ENCODE measurements around the gene TBX2. TPM values are rescaled to one million over a fixed set of nuclear protein-coding genes. Genes with fewer than 3 reads are reported as not detected.

Gene TBX2
- total and polyA plus RNA-seq, 9 donors: 8.9 to 20.4 (median 10.8) TPM

DNA sequence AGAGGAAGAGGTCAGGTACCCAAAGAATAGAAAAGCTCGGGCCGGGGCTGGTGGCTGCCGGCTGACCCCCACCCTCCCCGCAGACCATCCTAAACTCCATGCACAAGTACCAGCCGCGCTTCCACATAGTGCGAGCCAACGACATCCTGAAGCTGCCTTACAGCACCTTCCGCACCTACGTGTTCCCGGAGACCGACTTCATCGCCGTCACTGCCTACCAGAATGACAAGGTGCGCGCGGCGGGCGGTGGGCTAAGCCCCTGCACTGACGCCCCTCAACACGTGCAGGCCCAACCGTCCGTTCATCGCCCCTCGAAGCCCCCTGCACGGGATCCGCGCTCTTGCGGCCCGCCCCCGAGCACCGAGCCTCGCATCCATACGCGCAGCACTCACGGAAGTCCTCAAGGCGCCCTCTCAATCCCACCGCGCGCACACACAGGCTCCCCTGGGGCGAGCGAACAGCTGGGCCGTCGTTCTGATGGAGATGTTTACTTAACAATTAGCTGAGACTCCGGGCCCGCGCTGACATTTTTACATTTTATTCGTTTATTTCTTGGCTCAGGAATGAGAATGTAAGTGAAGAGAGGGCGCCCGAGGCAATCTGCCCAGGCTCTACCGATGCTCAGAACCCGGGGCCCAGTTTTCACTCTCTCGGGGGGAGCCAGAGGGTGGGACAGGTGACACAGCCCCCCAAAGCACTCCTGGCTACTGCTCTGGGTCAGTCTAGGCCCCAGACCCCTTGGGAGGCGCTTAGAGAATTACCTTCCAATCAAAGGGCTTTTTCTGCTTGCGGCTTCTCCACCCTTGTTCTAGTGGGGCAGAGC lies 3.5 kb downstream of the TBX2 start:
- Histone ChIP-seq H3K27ac (ENCODE audit: low read length) (peak overlapping the region; percentile 21), H3K4me3 (ENCODE audit: low read length) (peak overlapping the region; percentile 3), H3K36me3 (ENCODE audit: control insufficient read depth, insufficient read depth, low read length) (peaks cover 7% of the 10 kb centered on the region), H3K9me3 (replicated peaks; ENCODE audit: control insufficient read depth, low read depth, low read length) (no peaks in the 10 kb centered on the region), H3K4me1 (ENCODE audit: control insufficient read depth, insufficient read depth, low read length) (peaks cover 47% of the 10 kb centered on the region), H3K27me3 (ENCODE audit: control insufficient read depth, insufficient read depth, low read length) (peaks cover 94% of the 10 kb centered on the region)
- no peak for DNase-seq
- 34% methylated on average over 40 of the region's 55 CpGs for WGBS (ENCODE audit: insufficient coverage)

DNA sequence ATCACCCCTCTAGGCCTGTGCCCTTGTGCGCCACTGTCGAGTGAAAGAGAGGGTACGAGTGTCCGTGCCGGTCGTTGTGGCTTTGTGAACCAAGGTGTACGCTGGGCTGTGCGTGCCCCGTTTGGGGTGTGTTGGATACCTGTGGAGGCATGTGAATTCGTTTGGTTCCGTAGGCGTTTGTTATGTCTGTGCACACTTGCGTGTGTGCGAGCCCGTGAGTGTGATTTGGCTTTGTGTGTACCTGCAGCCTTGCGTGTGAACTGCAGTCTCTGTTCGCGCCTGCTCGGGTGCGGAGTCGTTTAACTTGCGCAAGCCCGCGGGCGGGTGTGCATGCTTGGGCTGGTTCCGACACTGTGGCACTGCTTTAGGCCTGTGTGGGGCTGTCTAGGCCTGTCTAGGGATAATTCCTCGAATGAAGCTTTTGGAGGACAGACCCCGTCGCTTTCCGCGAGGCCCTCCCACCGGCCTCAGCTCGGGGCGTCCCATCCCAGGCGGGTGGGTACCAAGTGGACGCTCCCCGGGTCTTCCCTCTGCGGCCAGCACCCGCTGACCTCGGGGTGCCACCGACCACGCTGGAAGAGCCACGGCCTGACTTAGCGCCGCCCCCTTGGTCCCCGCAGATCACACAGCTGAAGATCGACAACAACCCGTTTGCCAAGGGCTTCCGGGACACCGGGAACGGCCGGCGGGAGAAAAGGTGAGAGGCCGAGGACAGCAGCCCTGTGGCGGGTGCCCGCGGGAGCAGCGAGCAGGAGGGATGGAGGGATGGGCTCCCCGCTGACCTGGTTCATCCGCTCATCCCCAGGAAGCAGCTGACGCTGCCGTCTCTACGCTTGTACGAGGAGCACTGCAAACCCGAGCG lies 4.4 kb downstream of the TBX2 start:
- Histone ChIP-seq H3K36me3 (ENCODE audit: control insufficient read depth, insufficient read depth, low read length) (peaks cover 7% of the 10 kb centered on the region), H3K4me3 (ENCODE audit: low read length) (peak overlapping the region; percentile 3), H3K27me3 (ENCODE audit: control insufficient read depth, insufficient read depth, low read length) (peaks cover 94% of the 10 kb centered on the region), H3K4me1 (ENCODE audit: control insufficient read depth, insufficient read depth, low read length) (peaks cover 43% of the 10 kb centered on the region), H3K27ac (ENCODE audit: low read length) (no peak overlapping the region), H3K9me3 (replicated peaks; ENCODE audit: control insufficient read depth, low read depth, low read length) (no peaks in the 10 kb centered on the region)
- DNase-seq: no peak
- WGBS (ENCODE audit: insufficient coverage): 28% methylated on average over 66 of the region's 66 CpGs

DNA sequence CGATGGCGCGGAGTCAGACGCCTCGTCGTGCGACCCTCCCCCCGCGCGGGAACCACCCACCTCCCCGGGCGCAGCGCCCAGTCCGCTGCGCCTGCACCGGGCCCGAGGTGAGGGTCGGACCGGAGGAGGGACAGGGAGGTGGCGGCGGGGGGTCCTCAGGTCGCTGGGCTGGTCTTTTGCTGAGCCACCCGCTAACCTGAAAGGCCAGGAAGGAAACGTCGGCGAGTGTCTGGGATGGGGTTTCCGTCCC lies 4.9 kb downstream of the TBX2 start:
- peak overlapping the region; percentile 20 for H3K27ac ChIP-seq (ENCODE audit: low read length)

DNA sequence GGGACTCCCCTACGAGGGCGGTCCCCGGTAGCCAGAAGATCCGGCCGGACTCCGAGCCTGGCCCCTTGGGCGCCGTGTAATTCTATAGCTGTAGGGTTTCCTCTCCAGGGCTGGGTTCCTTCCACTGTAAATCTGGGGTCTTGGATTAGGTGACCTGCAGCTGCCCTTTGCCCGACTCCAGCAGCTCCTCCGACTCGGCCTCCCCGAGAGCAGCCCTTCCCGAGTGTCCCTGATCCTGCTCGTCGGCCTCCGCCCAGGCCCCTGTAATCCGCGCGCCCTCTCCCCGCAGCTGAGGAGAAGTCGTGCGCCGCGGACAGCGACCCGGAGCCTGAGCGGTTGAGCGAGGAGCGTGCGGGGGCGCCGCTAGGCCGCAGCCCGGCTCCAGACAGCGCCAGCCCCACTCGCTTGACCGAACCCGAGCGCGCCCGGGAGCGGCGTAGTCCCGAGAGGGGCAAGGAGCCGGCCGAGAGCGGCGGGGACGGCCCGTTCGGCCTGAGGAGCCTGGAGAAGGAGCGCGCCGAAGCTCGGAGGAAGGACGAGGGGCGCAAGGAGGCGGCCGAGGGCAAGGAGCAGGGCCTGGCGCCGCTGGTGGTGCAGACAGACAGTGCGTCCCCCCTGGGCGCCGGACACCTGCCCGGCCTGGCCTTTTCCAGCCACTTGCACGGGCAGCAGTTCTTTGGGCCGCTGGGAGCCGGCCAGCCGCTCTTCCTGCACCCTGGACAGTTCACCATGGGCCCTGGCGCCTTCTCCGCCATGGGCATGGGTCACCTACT lies 5.5 kb downstream of the TBX2 start:
- peaks cover 46% of the 10 kb centered on the region for H3K4me1 ChIP-seq (ENCODE audit: control insufficient read depth, insufficient read depth, low read length)
- H3K36me3 ChIP-seq (ENCODE audit: control insufficient read depth, insufficient read depth, low read length): peaks cover 7% of the 10 kb centered on the region
- peak overlapping the region; percentile 3 for H3K4me3 ChIP-seq (ENCODE audit: low read length)
- peak overlapping the region; percentile 20 for H3K27ac ChIP-seq (ENCODE audit: low read length)
- H3K9me3 ChIP-seq (replicated peaks; ENCODE audit: control insufficient read depth, low read depth, low read length): no peaks in the 10 kb centered on the region
- WGBS (ENCODE audit: insufficient coverage): 29% methylated on average over 63 of the region's 71 CpGs
- peaks cover 96% of the 10 kb centered on the region for H3K27me3 ChIP-seq (ENCODE audit: control insufficient read depth, insufficient read depth, low read length)
- DNase-seq: peak; percentile 41

More for the DNA sequence above, 4.9 kb downstream of the TBX2 start:
- DNase-seq: no peak
- no peaks in the 10 kb centered on the region for H3K9me3 ChIP-seq (replicated peaks; ENCODE audit: control insufficient read depth, low read depth, low read length)
- peaks cover 7% of the 10 kb centered on the region for H3K36me3 ChIP-seq (ENCODE audit: control insufficient read depth, insufficient read depth, low read length)
- WGBS (ENCODE audit: insufficient coverage): 8% methylated on average over 22 of the region's 27 CpGs
- H3K27me3 ChIP-seq (ENCODE audit: control insufficient read depth, insufficient read depth, low read length): peaks cover 92% of the 10 kb centered on the region
- peak overlapping the region; percentile 3 for H3K4me3 ChIP-seq (ENCODE audit: low read length)
- peaks cover 42% of the 10 kb centered on the region for H3K4me1 ChIP-seq (ENCODE audit: control insufficient read depth, insufficient read depth, low read length)

DNA sequence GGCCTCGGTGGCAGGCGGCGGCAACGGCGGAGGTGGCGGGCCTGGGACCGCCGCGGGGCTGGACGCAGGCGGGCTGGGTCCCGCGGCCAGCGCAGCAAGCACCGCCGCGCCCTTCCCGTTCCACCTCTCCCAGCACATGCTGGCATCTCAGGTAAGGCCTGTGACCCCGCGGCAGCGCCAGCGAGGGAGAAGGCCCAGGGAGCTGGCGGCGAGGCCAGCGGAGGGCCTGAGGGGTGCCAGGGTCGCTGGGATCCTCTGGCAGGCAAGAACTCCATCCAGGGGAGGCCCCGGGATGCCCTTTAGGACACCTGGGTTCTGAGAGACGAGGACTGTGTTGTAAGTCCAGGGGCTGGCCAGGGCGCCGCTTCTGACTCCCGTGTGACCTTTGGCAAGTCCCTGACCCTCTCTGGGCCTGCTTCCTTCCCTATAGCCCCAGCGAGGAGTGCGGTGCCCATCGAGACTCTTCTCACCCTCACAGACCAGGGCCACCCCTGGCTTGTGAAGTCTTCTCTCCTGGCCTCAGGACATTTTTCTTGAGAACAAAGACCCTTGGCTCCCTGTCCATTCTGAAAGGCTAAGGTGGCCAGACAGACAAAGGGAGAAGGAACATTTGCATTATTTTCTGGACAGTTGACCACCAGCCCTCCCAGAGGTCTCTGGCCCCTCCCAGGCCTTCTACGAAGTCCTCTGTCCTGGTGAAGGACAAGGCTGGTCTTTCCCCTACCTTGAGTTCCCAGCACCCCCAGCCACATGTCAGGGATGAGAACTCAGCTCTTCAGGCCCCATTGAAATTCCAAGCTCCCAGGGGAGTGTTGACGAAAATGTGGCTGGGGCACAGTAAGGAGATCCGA lies 6.3 kb downstream of the TBX2 start:
- H3K9me3 ChIP-seq (replicated peaks; ENCODE audit: control insufficient read depth, low read depth, low read length): no peaks in the 10 kb centered on the region
- peaks cover 48% of the 10 kb centered on the region for H3K4me1 ChIP-seq (ENCODE audit: control insufficient read depth, insufficient read depth, low read length)
- peaks cover 97% of the 10 kb centered on the region for H3K27me3 ChIP-seq (ENCODE audit: control insufficient read depth, insufficient read depth, low read length)
- WGBS (ENCODE audit: insufficient coverage): 56% methylated on average over 28 of the region's 37 CpGs
- H3K4me3 ChIP-seq (ENCODE audit: low read length): peak overlapping the region; percentile 15
- peak overlapping the region; percentile 42 for H3K27ac ChIP-seq (ENCODE audit: low read length)
- DNase-seq: peak; percentile 12
- peaks cover 7% of the 10 kb centered on the region for H3K36me3 ChIP-seq (ENCODE audit: control insufficient read depth, insufficient read depth, low read length)

DNA sequence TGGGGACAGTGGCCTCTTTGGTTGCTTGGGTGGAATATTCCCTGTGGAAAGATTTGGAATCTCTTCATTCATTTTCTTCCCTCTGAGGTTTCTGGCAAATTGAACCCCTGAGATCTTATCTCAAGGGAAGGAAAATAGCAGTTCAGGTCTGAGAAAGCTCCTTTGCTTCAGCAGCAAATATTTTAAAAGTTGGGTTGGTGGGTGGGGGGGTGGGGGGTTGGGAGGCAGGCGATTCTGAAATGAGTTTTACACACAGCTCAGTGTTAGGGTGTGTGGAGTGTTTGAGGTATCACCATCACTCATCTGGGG lies 6.8 kb downstream of the TBX2 start:
- H3K9me3 ChIP-seq (replicated peaks; ENCODE audit: control insufficient read depth, low read depth, low read length): no peaks in the 10 kb centered on the region
- peaks cover 7% of the 10 kb centered on the region for H3K36me3 ChIP-seq (ENCODE audit: control insufficient read depth, insufficient read depth, low read length)
- H3K4me1 ChIP-seq (ENCODE audit: control insufficient read depth, insufficient read depth, low read length): peaks cover 50% of the 10 kb centered on the region
- no peak for DNase-seq
- H3K27me3 ChIP-seq (ENCODE audit: control insufficient read depth, insufficient read depth, low read length): peaks cover 97% of the 10 kb centered on the region
- no peak overlapping the region for H3K27ac ChIP-seq (ENCODE audit: low read length)
- H3K4me3 ChIP-seq (ENCODE audit: low read length): no peak overlapping the region
- no CpG with 5 or more reads among the region's 1 CpG for WGBS (ENCODE audit: insufficient coverage)

DNA sequence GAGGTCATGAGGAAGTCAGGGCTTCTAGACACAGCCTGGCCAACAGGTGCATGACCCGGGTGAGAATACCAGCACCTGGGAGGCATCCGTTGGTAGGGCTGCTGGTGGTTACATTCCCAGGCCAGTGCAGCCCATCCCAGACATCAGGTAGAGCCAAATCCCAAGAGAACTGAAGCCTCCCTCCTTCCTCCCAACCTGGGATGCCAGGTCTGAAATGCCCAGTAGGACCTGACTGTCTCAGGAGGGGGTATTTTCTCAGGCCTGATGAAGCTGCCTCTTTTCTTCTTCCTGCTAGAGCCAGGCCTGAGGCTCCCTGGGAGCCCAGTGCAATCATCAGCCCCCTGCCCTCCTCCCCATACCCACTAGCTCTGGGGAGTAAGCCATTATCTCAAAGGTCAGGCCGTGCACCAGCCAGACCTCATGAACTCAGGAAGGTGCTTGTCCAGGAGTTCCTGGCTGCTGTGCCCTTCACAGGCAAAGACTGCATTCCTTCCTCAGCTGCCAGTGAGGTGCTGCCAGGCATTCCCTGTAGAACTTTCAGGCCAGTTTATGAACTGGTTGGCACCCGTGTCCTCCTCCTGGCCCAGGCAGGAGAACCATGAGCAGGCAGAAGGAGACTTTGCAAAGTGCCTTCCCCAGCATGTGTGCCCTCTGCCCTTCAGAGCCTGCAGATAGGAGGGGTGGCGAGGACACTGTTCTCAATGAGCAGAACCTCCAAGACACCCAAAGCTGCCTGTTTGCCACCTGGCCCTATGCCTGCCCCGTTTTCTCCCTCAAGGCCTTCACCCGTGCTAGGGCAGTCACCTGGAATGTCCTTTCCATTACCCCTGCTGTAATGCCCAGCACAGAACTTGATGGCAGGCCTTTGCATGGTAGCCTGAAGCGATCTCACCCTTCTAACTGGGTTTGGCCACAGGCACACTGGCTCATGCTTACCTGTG lies 7.6 kb downstream of the TBX2 start:
- peaks cover 97% of the 10 kb centered on the region for H3K27me3 ChIP-seq (ENCODE audit: control insufficient read depth, insufficient read depth, low read length)
- DNase-seq: peak; percentile 16
- peaks cover 57% of the 10 kb centered on the region for H3K4me1 ChIP-seq (ENCODE audit: control insufficient read depth, insufficient read depth, low read length)
- peaks cover 7% of the 10 kb centered on the region for H3K36me3 ChIP-seq (ENCODE audit: control insufficient read depth, insufficient read depth, low read length)
- no peaks in the 10 kb centered on the region for H3K9me3 ChIP-seq (replicated peaks; ENCODE audit: control insufficient read depth, low read depth, low read length)
- 46% methylated on average over 6 of the region's 8 CpGs for WGBS (ENCODE audit: insufficient coverage)
- no peak overlapping the region for H3K4me3 ChIP-seq (ENCODE audit: low read length)
- no peak overlapping the region for H3K27ac ChIP-seq (ENCODE audit: low read length)

DNA sequence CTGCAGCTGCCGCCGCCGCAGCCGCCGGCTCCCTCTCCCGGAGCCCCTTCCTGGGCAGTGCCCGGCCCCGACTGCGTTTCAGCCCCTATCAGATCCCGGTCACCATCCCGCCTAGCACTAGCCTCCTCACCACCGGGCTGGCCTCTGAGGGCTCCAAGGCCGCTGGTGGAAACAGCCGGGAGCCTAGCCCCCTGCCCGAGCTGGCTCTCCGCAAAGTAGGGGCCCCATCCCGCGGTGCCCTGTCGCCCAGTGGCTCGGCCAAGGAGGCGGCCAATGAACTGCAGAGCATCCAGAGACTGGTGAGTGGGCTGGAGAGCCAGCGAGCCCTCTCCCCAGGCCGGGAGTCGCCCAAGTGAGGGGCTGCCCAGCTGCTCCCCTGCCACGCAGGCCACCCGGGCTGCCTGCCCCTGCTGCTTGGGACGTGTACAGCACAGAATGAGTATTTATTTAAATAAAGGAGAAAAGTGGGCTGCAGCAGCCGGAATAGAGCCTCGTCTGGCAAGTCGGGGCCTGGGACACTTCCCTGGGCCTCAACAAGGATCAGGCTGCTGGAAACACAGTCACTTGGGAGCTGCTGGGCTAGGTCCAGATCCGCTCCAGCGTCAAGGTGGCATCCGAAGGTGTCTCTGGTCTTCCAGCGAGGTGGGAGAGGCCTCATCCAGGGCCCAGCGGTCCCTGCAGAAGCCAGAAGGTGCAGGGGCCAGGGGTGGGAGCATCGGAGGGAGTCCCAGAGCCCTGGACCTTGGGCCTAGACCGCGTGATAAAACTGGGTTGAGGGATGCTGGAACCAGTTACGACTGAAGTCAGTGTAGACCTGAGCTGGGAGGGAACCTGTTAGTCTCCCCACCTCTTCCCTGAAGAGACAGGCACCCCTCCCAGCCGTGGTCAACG lies 8.8 kb downstream of the TBX2 start:
- Histone ChIP-seq H3K36me3 (ENCODE audit: control insufficient read depth, insufficient read depth, low read length) (peaks cover 5% of the 10 kb centered on the region), H3K4me1 (ENCODE audit: control insufficient read depth, insufficient read depth, low read length) (peaks cover 59% of the 10 kb centered on the region), H3K4me3 (ENCODE audit: low read length) (no peak overlapping the region), H3K9me3 (replicated peaks; ENCODE audit: control insufficient read depth, low read depth, low read length) (no peaks in the 10 kb centered on the region), H3K27me3 (ENCODE audit: control insufficient read depth, insufficient read depth, low read length) (peaks cover 96% of the 10 kb centered on the region), H3K27ac (ENCODE audit: low read length) (no peak overlapping the region)
- DNase-seq: peak; percentile 29
- WGBS (ENCODE audit: insufficient coverage): 42% methylated on average over 34 of the region's 41 CpGs
